Thoracic aorta (tissue), 2 donors: ENCODE measurements around the gene SUCLA2. TPM values are rescaled to one million over a fixed set of nuclear protein-coding genes. Genes with fewer than 3 reads are reported as not detected.

Source experiments
- ATAC-seq: fragments of 150-250 bp; one replicate; pipeline ENCODE4 v1.8.0; 2017; ENCODE audit warnings: low read depth; ENCODE audit not compliant: insufficient number of reproducible peaks, low FRiP score
- DNase-seq: peaks from one replicate; pipeline ENCODE4 v3.0.0-alpha.2; 2020; ENCODE audit warnings: low spot score
- H3K27ac ChIP-seq, 2 donors: fragments of 200-600 bp; sonication (generic); 1 replicate in 1 of 2; 2 replicates in 1 of 2; pipeline ENCODE4 v1.5.1; 2016; ENCODE audit warnings: mild to moderate bottlenecking in 2 of 2, moderate library complexity in 2 of 2
- H3K27me3 ChIP-seq: fragments of 200-600 bp; sonication (generic); replicated peaks from 2 replicates; pipeline ENCODE4 v1.6.0; 2016; ENCODE audit warnings: mild to moderate bottlenecking; ENCODE audit not compliant: insufficient read depth
- H3K36me3 ChIP-seq: fragments of 200-600 bp; sonication (generic); one replicate; pipeline ENCODE4 v1.5.1; 2016
- H3K4me1 ChIP-seq, 2 donors: fragments of 200-600 bp; sonication (generic); 1 replicate in 1 of 2; 2 replicates in 1 of 2; pipeline versions ENCODE4 v1.5.1 to v1.6.0; 2016; ENCODE audit warnings: low read depth in 2 of 2, mild to moderate bottlenecking in 1 of 2; ENCODE audit not compliant: control insufficient read depth in 1 of 2
- H3K4me3 ChIP-seq: fragments of 200-600 bp; sonication (generic); 2 replicates; pipeline ENCODE4 v1.5.1; 2016; ENCODE audit warnings: mild to moderate bottlenecking
- H3K9me3 ChIP-seq: fragments of 200-600 bp; sonication (generic); 2 replicates; pipeline ENCODE4 v1.5.1; 2016
- total RNA-seq, 2 donors: library from RNA; depleted of rRNA; stranded (reverse); fragments of >200 nt; gene quantifications; one replicate each; pipeline versions ENCODE4 v1.1.0 to v1.2.3, GENCODE V29; 2016
- TF ChIP-seq, protein P1 (sequence below): fragments of 200-600 bp; sonication (generic); IDR thresholded peaks from one replicate; pipeline ENCODE4 v1.5.1; 2019; ENCODE audit warnings: antibody characterized with exemption

Gene SUCLA2
- total RNA-seq, 2 donors from 2014 or later, result 34.8 to 87.1 TPM

DNA sequence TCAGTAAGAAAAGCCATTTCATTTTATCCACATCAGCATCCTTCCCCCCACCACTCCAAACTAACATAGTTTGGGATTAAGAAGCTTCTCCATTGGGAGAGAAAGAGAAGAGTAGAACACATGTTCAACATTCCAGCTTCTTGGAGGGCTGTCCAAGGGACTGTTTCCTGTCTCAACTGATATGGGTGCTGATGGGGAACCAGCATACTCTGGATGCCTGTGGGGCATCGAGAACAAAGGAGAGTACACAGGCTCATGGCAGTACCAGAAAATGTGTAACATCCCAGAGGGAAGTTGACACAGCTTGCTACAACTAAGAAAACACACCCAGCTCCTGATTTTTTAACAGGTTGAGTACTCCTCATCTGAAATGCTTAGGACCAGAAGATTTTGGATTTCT lies 24.7 kb downstream of the SUCLA2 start:
- H3K4me1 ChIP-seq, result no peaks in the 10 kb centered on the region
- no peaks in the 10 kb centered on the region for H3K27me3 ChIP-seq
- no peaks in the 10 kb centered on the region for H3K9me3 ChIP-seq
- DNase-seq (no peak), ATAC-seq (no peak)
- no peak overlapping the region for H3K27ac ChIP-seq
- H3K4me3 ChIP-seq, result no peak overlapping the region
- TF ChIP-seq, protein P1, sequence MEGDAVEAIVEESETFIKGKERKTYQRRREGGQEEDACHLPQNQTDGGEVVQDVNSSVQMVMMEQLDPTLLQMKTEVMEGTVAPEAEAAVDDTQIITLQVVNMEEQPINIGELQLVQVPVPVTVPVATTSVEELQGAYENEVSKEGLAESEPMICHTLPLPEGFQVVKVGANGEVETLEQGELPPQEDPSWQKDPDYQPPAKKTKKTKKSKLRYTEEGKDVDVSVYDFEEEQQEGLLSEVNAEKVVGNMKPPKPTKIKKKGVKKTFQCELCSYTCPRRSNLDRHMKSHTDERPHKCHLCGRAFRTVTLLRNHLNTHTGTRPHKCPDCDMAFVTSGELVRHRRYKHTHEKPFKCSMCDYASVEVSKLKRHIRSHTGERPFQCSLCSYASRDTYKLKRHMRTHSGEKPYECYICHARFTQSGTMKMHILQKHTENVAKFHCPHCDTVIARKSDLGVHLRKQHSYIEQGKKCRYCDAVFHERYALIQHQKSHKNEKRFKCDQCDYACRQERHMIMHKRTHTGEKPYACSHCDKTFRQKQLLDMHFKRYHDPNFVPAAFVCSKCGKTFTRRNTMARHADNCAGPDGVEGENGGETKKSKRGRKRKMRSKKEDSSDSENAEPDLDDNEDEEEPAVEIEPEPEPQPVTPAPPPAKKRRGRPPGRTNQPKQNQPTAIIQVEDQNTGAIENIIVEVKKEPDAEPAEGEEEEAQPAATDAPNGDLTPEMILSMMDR, result no peak
- H3K36me3 ChIP-seq, result peaks cover 5% of the 10 kb centered on the region

DNA sequence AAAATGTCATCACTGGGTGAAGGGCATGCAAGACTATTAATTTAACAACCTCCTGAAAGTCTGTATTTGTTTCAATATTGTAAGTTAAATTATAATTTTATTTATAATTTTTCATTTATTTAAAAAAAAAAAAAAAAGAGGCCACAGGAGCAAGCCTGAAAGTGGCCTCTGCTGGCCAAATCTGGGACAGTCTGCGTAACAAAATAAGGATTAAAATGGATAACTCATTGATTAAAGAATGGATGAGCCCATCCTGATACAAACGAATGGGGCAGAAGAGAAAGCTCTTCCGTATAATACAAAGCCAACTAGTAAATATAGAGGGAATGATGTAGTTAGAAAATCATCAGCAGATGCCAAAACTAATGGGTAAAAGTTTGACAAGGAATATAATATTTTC lies 36.2 kb downstream of the SUCLA2 start:
- ATAC-seq (no peak), DNase-seq (no peak)
- no peak overlapping the region for H3K27ac ChIP-seq
- TF ChIP-seq, protein P1, result no peak
- peaks cover 12% of the 10 kb centered on the region for H3K36me3 ChIP-seq
- no peaks in the 10 kb centered on the region for H3K4me1 ChIP-seq
- no peaks in the 10 kb centered on the region for H3K27me3 ChIP-seq
- no peaks in the 10 kb centered on the region for H3K9me3 ChIP-seq
- H3K4me3 ChIP-seq, result no peak overlapping the region

DNA sequence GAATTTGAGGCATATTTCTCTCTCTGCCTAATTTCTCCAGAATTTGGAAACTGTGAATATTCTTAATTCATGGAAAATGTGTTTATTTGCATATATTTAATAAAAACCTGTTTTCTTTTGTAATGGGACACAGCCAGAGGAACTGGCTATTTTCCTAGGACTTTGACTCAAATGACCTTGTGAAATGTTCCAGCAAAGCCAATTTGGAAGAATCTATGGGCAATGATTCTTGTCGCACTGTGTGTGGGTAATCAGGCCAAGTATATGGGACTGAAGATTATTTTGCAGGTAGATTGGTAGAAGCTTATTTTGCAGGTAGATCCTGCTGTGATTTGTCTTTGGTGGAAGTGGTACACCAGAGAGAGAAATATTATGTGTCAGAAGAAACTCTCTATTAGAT lies 38.8 kb downstream of the SUCLA2 start:
- H3K27me3 ChIP-seq, result no peaks in the 10 kb centered on the region
- no peak for DNase-seq
- peaks cover 15% of the 10 kb centered on the region for H3K36me3 ChIP-seq
- no peak overlapping the region for H3K4me3 ChIP-seq
- no peak overlapping the region for H3K27ac ChIP-seq
- H3K9me3 ChIP-seq, result no peaks in the 10 kb centered on the region
- no peaks in the 10 kb centered on the region for H3K4me1 ChIP-seq
- no peak for ATAC-seq
- TF ChIP-seq, protein P1, result no peak

DNA sequence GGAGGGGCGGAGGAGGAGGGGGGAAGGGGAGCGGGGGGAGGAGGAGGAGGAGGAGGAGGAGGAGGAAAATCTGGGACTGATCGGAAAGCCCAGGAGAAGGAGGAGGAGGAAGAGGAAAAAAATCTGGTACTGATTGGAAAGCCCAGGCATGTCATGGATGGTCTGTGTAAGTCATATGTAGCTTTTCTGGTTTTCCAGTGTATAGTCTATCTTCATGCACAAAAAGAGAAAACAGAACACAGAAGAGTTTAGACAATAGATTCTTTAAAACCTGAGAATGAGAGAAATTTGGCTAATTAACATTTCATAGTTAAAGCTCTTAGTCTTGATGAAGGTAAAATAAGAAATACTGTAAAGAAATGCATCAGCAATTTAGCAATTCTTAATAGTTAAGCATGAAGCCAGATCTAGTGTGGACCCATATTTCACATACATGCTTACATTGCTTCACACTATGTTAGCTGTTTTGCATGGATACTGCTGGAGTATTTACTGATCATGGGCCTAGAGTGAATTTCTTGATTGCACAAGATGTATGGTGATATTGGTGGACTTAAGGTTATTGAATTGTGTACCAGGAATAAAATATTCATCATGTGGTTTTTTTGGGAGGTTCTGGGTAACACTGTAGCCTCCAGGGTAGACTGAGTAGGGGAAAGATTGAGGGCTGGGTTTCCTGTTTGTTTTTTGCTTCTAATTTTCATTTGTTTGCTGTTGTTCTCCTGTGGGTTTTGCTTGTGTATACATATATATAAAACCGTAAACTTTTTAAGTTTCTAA lies 41.4 kb downstream of the SUCLA2 start:
- no peak overlapping the region for H3K27ac ChIP-seq
- H3K4me1 ChIP-seq, result no peaks in the 10 kb centered on the region
- peaks cover 23% of the 10 kb centered on the region for H3K36me3 ChIP-seq
- ATAC-seq (no peak), DNase-seq (no peak)
- H3K27me3 ChIP-seq, result no peaks in the 10 kb centered on the region
- TF ChIP-seq, protein P1, result no peak
- H3K9me3 ChIP-seq, result no peaks in the 10 kb centered on the region
- H3K4me3 ChIP-seq, result no peak overlapping the region

DNA sequence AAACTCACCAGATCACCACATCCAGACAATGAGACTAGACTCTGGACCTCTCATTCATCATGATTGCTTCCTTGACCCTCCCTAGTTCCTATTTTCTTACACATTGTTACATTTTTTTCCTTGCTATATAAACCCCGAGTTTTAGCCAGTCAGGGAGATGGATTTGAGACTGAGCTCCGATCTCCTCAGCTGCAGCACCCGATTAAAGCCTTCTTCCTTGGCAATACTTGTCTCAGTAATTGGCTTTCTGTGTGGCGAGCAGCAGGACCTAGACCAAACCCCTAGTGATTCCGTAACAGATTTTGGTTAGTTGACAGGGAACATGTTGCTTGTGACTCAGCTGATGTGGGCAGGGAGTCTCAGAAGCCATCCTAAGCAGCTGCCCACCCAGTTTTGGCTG lies 44.0 kb downstream of the SUCLA2 start:
- ATAC-seq, result no peak
- no peaks in the 10 kb centered on the region for H3K27me3 ChIP-seq
- TF ChIP-seq, protein P1, result no peak
- no peak for DNase-seq
- no peak overlapping the region for H3K27ac ChIP-seq
- no peaks in the 10 kb centered on the region for H3K9me3 ChIP-seq
- peaks cover 13% of the 10 kb centered on the region for H3K36me3 ChIP-seq
- no peaks in the 10 kb centered on the region for H3K4me1 ChIP-seq
- H3K4me3 ChIP-seq, result no peak overlapping the region
